22Rv1 (cell line): ENCODE measurements around the gene KCNIP3.
A peak's percentile ranks its signal among the peaks of the same experiment; 100 is the strongest.

Experiments
- CTCF ChIP-seq: fragments of 450-650 bp; IDR thresholded peaks from 2 replicates; pipeline ENCODE4 v1.5.1; 2017; ENCODE audit warnings: mild to moderate bottlenecking
- ZFX ChIP-seq: fragments of 450-650 bp; IDR thresholded peaks from 2 replicates; pipeline ENCODE4 v1.6.1; 2017; ENCODE audit warnings: antibody characterized with exemption, borderline replicate concordance

DNA sequence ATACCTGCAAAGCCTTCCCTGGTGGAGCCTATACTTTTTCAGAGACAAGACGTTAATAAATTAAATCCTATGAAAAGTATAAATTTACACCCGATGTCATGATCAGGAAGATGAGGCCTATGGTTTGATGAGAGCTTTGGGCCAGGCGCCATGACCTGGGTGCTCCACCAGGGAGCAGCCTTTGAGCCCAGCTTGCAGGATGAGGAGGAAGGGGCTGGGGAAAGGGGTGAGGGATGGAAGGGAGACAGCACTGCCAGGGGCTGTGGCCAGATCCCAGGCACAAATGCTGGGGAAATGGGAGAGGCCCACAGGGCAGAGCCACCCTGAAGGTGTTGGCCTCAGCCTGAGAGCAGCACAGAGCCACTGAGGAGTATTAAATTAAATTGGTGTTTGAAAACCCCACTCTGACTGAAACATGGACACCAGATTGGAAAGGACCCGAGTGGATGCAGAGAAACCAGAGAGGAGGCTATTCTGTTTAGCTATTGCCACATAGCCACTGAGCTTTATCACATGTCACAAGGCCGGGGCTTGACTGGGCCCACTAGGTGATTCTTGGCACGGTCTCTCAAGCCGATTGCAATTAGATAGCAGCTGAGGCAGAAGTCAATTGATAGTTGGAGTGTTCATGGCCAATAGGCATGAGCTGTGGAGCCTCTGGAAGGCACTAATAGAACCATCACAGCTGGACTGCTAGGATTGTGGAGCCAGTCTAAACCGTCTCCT is 95.7 kb downstream of the KCNIP3 start:
- peak; percentile 29 for TF ChIP-seq CTCF
- no peak for TF ChIP-seq ZFX
